Tibial artery (tissue), 4 donors: ENCODE measurements around the gene HDLBP.

ENCODE experiments used
- DNase-seq, 2 donors: peaks; one replicate each; pipeline ENCODE4 v3.0.0-alpha.2; 2019
- H3K27ac ChIP-seq, 2 donors: fragments of 200-600 bp; sonication (generic) in 1 of 2; 1 replicate in 1 of 2; 2 replicates in 1 of 2; pipeline ENCODE4 v1.5.1; 2018 to 2019; ENCODE audit warnings: mild to moderate bottlenecking in 1 of 2
- H3K27me3 ChIP-seq, 2 donors: fragments of 200-600 bp; sonication (generic) in 1 of 2; one replicate each; pipeline versions ENCODE4 v1.5.1 to v1.6.0; 2016 to 2019
- H3K36me3 ChIP-seq, 3 donors: fragments of 200-600 bp; sonication (generic) in 2 of 3; one replicate each; pipeline ENCODE4 v1.5.1; 2016 to 2019; ENCODE audit warnings: mild to moderate bottlenecking in 2 of 3
- H3K4me1 ChIP-seq, 4 donors: fragments of 200-600 bp; sonication (generic) in 2 of 4; 1 replicate in 3 of 4; 2 replicates in 1 of 4; pipeline ENCODE4 v1.5.1; 2016 to 2019
- H3K4me3 ChIP-seq, 2 donors: fragments of 200-600 bp; sonication (generic) in 1 of 2; 1 replicate in 1 of 2; 2 replicates in 1 of 2; pipeline ENCODE4 v1.5.1; 2018 to 2019; ENCODE audit warnings: mild to moderate bottlenecking in 2 of 2
- H3K9me3 ChIP-seq, 3 donors: fragments of 200-600 bp; sonication (generic) in 1 of 3; one replicate each; pipeline ENCODE4 v1.5.1; 2016 to 2019
- intact Hi-C: fragments of 100-400 bp; cut with DNase I; formaldehyde crosslinking; loops from one replicate; pipeline ENCODE4 v1.15.0; 2023; ENCODE audit warnings: low total_unique reads
- TF ChIP-seq, protein P1 (sequence below), 2 experiments: fragments of 200-600 bp in 1 of 2; fragments of 450-650 bp in 1 of 2; IDR thresholded peaks; one replicate each; pipeline ENCODE4 v1.5.1; 2017 to 2019; ENCODE audit warnings: antibody characterized with exemption in 2 of 2, mild to moderate bottlenecking in 1 of 2, moderate library complexity in 1 of 2

Gene HDLBP

DNA sequence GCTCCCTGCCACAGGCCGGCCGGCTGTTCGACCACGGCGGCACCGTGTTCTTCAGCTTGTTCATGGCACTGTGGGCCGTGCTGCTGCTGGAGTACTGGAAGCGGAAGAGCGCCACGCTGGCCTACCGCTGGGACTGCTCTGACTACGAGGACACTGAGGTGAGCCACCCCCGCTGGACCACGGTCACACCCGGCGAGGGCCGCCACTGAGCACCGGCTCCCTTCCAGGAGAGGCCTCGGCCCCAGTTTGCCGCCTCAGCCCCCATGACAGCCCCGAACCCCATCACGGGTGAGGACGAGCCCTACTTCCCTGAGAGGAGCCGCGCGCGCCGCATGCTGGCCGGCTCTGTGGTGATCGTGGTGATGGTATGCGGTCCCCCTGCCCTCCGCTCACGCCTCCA lies 106.2 kb downstream of the HDLBP start:
- H3K4me3 ChIP-seq, result no peak overlapping the region
- TF ChIP-seq, protein P1, sequence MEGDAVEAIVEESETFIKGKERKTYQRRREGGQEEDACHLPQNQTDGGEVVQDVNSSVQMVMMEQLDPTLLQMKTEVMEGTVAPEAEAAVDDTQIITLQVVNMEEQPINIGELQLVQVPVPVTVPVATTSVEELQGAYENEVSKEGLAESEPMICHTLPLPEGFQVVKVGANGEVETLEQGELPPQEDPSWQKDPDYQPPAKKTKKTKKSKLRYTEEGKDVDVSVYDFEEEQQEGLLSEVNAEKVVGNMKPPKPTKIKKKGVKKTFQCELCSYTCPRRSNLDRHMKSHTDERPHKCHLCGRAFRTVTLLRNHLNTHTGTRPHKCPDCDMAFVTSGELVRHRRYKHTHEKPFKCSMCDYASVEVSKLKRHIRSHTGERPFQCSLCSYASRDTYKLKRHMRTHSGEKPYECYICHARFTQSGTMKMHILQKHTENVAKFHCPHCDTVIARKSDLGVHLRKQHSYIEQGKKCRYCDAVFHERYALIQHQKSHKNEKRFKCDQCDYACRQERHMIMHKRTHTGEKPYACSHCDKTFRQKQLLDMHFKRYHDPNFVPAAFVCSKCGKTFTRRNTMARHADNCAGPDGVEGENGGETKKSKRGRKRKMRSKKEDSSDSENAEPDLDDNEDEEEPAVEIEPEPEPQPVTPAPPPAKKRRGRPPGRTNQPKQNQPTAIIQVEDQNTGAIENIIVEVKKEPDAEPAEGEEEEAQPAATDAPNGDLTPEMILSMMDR (IDR thresholded peaks at IDR 0.05), result no peak
- no peaks in the 10 kb centered on the region for H3K36me3 ChIP-seq
- no peaks in the 10 kb centered on the region for H3K9me3 ChIP-seq
- DNase-seq, result no peak
- no peaks in the 10 kb centered on the region for H3K4me1 ChIP-seq
- H3K27me3 ChIP-seq, result no peaks in the 10 kb centered on the region
- intact Hi-C loops, result loop anchor here (10.0 kb wide), 1 partner anchor 364 kb away; no protein-coding TSS in a partner anchor
- H3K27ac ChIP-seq, result no peak overlapping the region

DNA sequence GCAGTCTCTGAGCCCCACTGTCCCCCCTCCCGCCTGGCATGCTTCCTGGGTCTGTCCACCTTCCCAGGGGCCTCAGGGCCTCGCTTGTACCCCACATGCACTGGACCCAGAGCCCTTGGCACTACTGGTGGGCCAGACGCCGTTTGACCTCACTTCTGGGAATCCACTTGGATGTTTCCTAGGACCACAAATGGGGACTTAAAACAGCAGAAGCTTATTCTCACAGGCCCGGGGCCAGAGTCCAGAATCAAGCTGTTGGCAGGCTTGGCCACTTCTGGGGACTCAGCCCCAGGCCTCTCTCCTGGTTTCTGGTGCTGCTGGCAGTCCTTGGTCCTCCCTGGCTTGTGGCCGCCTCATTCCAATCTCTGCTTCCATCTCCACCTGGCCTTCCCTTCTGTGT lies 107.4 kb downstream of the HDLBP start:
- H3K9me3 ChIP-seq, result no peaks in the 10 kb centered on the region
- no peak for DNase-seq
- H3K4me3 ChIP-seq, result no peak overlapping the region
- TF ChIP-seq, protein P1 (IDR thresholded peaks at IDR 0.05), result no peak
- intact Hi-C loops, result loop anchor here (10.0 kb wide), 1 partner anchor 363 kb away; no protein-coding TSS in a partner anchor
- H3K27ac ChIP-seq, result no peak overlapping the region
- H3K36me3 ChIP-seq, result no peaks in the 10 kb centered on the region
- no peaks in the 10 kb centered on the region for H3K4me1 ChIP-seq
- no peaks in the 10 kb centered on the region for H3K27me3 ChIP-seq

DNA sequence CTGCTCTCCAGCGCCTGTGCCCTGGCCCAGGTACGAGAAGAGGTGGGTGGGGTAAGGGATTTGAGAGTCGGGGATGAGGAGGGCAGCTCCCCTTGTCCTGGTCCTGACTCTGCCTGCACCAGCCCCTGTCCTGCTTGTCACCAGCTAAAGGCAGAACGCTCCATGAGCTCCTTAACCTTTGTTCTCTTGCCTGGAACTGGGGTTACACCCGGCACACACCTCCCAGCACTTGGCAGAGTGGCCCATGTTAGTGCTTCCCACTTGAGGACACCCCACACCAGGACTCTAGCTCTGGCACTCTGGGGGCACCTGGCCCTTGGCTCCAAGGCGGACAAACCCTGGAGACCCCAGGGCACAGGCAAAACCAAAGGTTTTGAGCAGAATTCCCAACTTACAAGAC lies 107.8 kb downstream of the HDLBP start:
- H3K27me3 ChIP-seq, result no peaks in the 10 kb centered on the region
- no peak overlapping the region for H3K4me3 ChIP-seq
- no peaks in the 10 kb centered on the region for H3K9me3 ChIP-seq
- no peaks in the 10 kb centered on the region for H3K4me1 ChIP-seq
- intact Hi-C loops, result loop anchor here (10.0 kb wide), 1 partner anchor 363 kb away; no protein-coding TSS in a partner anchor
- TF ChIP-seq, protein P1 (IDR thresholded peaks at IDR 0.05), result no peak
- no peak overlapping the region for H3K27ac ChIP-seq
- H3K36me3 ChIP-seq, result no peaks in the 10 kb centered on the region
- no peak for DNase-seq

DNA sequence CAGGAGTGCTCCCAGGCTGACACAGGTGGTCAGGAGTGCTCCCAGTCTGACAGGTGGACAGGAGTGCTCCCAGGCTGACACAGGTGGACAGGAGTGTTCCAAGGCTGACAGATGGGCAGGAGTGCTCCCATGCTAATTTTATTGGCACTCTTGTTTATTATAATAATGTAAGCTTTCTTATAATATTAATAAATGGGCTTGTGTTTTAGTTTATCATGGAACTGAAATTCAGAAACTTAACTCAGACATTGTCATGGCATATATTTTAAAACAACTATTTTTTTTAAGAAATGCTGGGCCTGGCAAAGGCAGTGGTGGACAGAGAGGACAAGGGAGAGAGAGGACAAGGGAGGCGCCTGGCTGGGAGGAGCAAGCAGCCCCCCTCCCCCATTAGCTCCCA lies 108.3 kb downstream of the HDLBP start:
- Histone ChIP-seq H3K9me3 (no peaks in the 10 kb centered on the region), H3K27me3 (no peaks in the 10 kb centered on the region), H3K4me1 (no peaks in the 10 kb centered on the region), H3K4me3 (no peak overlapping the region), H3K36me3 (no peaks in the 10 kb centered on the region), H3K27ac (no peak overlapping the region)
- intact Hi-C loops, result loop anchor here (10.0 kb wide), 1 partner anchor 362 kb away; no protein-coding TSS in a partner anchor
- no peak for DNase-seq
- TF ChIP-seq, protein P1 (IDR thresholded peaks at IDR 0.05), result no peak

DNA sequence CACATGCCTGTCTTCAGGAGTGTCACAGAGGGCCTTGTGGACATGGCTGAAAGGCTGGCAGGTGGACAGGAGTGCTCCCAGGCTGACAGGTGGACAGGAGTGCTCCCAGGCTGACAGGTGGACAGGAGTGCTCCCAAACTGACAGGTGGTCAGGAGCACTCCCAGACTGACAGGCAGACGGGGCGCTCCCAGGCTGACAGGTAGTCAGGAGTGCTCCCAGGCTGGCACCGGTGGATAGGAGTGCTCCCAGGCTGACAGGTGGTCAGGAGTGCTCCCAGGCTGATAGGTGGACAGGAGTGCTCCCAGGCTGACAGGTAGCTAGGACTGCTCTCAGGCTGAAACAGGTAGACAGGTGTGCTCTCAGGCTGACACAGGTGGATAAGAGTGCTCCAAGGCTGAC lies 110.4 kb downstream of the HDLBP start:
- intact Hi-C loops, result loop anchor here (10.0 kb wide), 1 partner anchor 360 kb away; no protein-coding TSS in a partner anchor
- no peaks in the 10 kb centered on the region for H3K9me3 ChIP-seq
- TF ChIP-seq, protein P1 (IDR thresholded peaks at IDR 0.05), result no peak
- no peak overlapping the region for H3K27ac ChIP-seq
- H3K27me3 ChIP-seq, result no peaks in the 10 kb centered on the region
- H3K36me3 ChIP-seq, result no peaks in the 10 kb centered on the region
- no peak for DNase-seq
- H3K4me3 ChIP-seq, result no peak overlapping the region
- H3K4me1 ChIP-seq, result no peaks in the 10 kb centered on the region

DNA sequence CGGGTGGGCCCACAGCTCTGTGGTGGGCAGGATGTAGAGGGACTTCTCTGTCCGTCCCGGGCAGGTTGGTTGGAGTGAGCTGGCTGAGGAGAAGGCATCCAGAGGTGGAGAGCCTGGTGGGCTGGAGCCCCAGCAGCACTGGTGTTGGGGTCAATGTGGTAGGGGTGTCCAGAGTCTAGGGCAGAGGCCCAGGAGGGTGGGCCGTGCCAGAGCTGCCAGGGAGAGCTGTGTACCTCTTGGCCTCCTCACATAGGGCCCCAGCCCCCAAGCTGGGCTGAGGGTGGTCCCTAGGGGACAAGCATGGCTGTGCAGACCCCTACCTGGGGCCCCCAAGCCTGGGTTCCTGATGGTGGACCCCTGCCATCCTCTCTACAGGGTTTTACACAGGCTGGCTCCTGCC lies 111.0 kb downstream of the HDLBP start:
- DNase-seq, result no peak
- H3K27me3 ChIP-seq, result no peaks in the 10 kb centered on the region
- H3K36me3 ChIP-seq, result no peaks in the 10 kb centered on the region
- no peak overlapping the region for H3K4me3 ChIP-seq
- TF ChIP-seq, protein P1 (IDR thresholded peaks at IDR 0.05), result no peak
- no peak overlapping the region for H3K27ac ChIP-seq
- intact Hi-C loops, result loop anchor here (10.0 kb wide), 1 partner anchor 360 kb away; no protein-coding TSS in a partner anchor
- H3K4me1 ChIP-seq, result no peaks in the 10 kb centered on the region
- H3K9me3 ChIP-seq, result no peaks in the 10 kb centered on the region
